Neuronal stem cell (in vitro differentiated cells): ENCODE data around the gene PTCH1.

Experiments used
- DNase-seq: peaks from one replicate; pipeline ENCODE4 v3.0.0-alpha.2; 2013; ENCODE audit warnings: low spot score
- H2AFZ ChIP-seq: one replicate; pipeline ENCODE4 v1.6.1; 2013; ENCODE audit warnings: mild to moderate bottlenecking, low read length, inconsistent platforms
- H2AK5ac ChIP-seq: 2 replicates; pipeline ENCODE4 v1.6.1; 2013; ENCODE audit warnings: low read depth, mild to moderate bottlenecking, inconsistent platforms, low read length, moderate library complexity, mixed read lengths
- H2BK120ac ChIP-seq: 2 replicates; pipeline ENCODE4 v1.6.1; 2013; ENCODE audit warnings: low read depth, mild to moderate bottlenecking, inconsistent platforms, low read length, moderate library complexity, mixed read lengths
- H2BK12ac ChIP-seq: one replicate; pipeline ENCODE4 v1.6.1; 2013; ENCODE audit warnings: low read length, inconsistent platforms
- H2BK15ac ChIP-seq: 2 replicates; pipeline ENCODE4 v1.6.1; 2013; ENCODE audit warnings: mild to moderate bottlenecking, low read length, inconsistent platforms, mixed read lengths
- H2BK5ac ChIP-seq: one replicate; pipeline ENCODE4 v1.6.1; 2013; ENCODE audit warnings: inconsistent platforms, mild to moderate bottlenecking, low read length, moderate library complexity
- H3K14ac ChIP-seq: one replicate; pipeline ENCODE4 v1.6.1; 2013; ENCODE audit warnings: low read length, inconsistent platforms
- H3K18ac ChIP-seq: 2 replicates; pipeline ENCODE4 v1.6.1; 2013; ENCODE audit warnings: low read length, inconsistent platforms
- H3K23ac ChIP-seq: 2 replicates; pipeline ENCODE4 v1.6.1; 2013; ENCODE audit warnings: low read depth, mild to moderate bottlenecking, mixed read lengths, low read length, inconsistent platforms; ENCODE audit not compliant: poor library complexity
- H3K27ac ChIP-seq: replicated peaks from 3 replicates; pipeline ENCODE4 v1.5.1; 2013; ENCODE audit warnings: low read length, inconsistent platforms
- H3K27me3 ChIP-seq, 3 experiments: 2 replicates each; pipeline ENCODE4 v1.6.1; 2013; ENCODE audit warnings: low read length in 3 of 3, mild to moderate bottlenecking in 2 of 3, inconsistent platforms in 1 of 3, low read depth in 1 of 3, mixed read lengths in 1 of 3, moderate library complexity in 1 of 3; ENCODE audit not compliant: control insufficient read depth in 3 of 3, insufficient read depth in 3 of 3
- H3K36me3 ChIP-seq, 2 donors: replicated peaks in 1 of 2; 2 replicates each; pipeline ENCODE4 v1.6.1; 2013; ENCODE audit warnings: low read length in 2 of 2; ENCODE audit not compliant: control insufficient read depth in 2 of 2, insufficient read depth in 2 of 2
- H3K4ac ChIP-seq: 2 replicates; pipeline ENCODE4 v1.6.1; 2013; ENCODE audit warnings: inconsistent platforms, mild to moderate bottlenecking, low read length, moderate library complexity
- H3K4me1 ChIP-seq, 2 donors: 1 replicate in 1 of 2; 2 replicates in 1 of 2; pipeline ENCODE4 v1.6.1; 2013; ENCODE audit warnings: low read length in 2 of 2, low read depth in 1 of 2; ENCODE audit not compliant: control insufficient read depth in 2 of 2, insufficient read depth in 1 of 2
- H3K4me2 ChIP-seq: one replicate; pipeline ENCODE4 v1.6.1; 2013; ENCODE audit warnings: mild to moderate bottlenecking, low read length, inconsistent platforms; ENCODE audit not compliant: insufficient read depth, poor library complexity, severe bottlenecking
- H3K4me3 ChIP-seq, 2 donors: 2 replicates each; pipeline ENCODE4 v1.5.1; 2013; ENCODE audit warnings: low read length in 2 of 2, mild to moderate bottlenecking in 2 of 2, inconsistent platforms in 1 of 2, moderate library complexity in 1 of 2
- H3K79me1 ChIP-seq: one replicate; pipeline ENCODE4 v1.6.1; 2013; ENCODE audit warnings: low read depth, mild to moderate bottlenecking, inconsistent platforms, low read length, moderate library complexity
- H3K9ac ChIP-seq: one replicate; pipeline ENCODE4 v1.6.1; 2013; ENCODE audit warnings: mild to moderate bottlenecking, low read depth, low read length, inconsistent platforms; ENCODE audit not compliant: poor library complexity
- H3K9me3 ChIP-seq, 2 donors: replicated peaks in 1 of 2; 2 replicates each; pipeline versions ENCODE3 to v1.6.1; 2013; ENCODE audit warnings: low read length in 2 of 2, mild to moderate bottlenecking in 2 of 2, inconsistent platforms in 1 of 2, low read depth in 1 of 2, mixed read lengths in 1 of 2, moderate library complexity in 1 of 2; ENCODE audit not compliant: control insufficient read depth in 2 of 2, insufficient read depth in 1 of 2
- H4K8ac ChIP-seq: one replicate; pipeline ENCODE4 v1.6.1; 2013; ENCODE audit warnings: low read depth, mild to moderate bottlenecking, inconsistent platforms, low read length, moderate library complexity
- H4K91ac ChIP-seq: one replicate; pipeline ENCODE4 v1.6.1; 2013; ENCODE audit warnings: low read length, low read depth, mild to moderate bottlenecking, inconsistent platforms; ENCODE audit not compliant: poor library complexity
- WGBS, 2 donors: extraction: QIAGEN DNeasy Blood & Tissue Kit; methylation state at CpG; one replicate each; pipeline ENCODE4 v1.1.7; 2013; ENCODE audit warnings: missing lambda C conversion rate in 2 of 2, mixed read lengths in 1 of 2; ENCODE audit not compliant: insufficient read length in 2 of 2, insufficient replicate concordance in 1 of 2; ENCODE audit errors: extremely low coverage in 2 of 2; 5-methylcytosine and 5-hydroxymethylcytosine counted together

Gene PTCH1

DNA sequence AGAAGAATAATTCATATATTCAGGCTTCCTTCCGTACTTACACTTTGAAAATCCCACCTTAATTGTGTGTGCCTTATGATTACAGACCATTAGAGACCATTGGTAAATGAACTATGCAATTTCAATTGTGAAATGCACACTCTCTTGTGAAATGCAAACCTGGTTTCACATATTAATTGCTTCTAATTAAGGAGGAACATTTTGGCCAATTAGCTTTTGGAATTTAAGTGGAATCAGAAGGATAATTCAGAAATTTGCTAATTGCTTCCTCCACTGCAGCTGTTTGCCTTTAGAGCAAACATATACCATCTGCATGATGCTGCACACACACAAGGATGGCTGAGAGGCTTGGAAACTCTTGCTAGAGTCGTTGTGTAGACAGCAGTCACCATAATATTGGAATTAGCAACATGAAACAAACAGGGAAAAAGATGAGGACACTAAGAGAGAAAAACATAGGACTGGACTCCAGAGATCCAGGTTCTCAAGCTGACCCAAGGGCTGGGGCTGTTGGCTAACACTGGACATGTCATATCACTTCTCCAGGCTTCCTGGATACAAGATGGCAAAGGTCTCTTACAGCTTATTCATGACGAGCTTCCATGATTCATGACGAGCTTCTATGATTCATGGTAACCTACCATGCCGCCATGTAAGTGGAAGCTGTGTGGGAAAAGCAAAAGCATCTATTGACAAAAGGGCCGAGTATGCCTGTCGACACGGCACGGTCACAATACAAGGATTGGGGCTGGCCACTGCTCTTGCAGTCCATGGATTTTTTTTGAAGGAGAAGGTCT is 78.0 kb downstream of the PTCH1 start:
- WGBS, 2 donors, result no CpG with 5 or more reads among the region's 9 CpGs
- no peak overlapping the region for H4K8ac ChIP-seq
- H3K4me2 ChIP-seq, result no peak overlapping the region
- H3K4ac ChIP-seq, result no peak overlapping the region
- H3K9me3 ChIP-seq, result peaks cover 0 to 3% of the 10 kb centered on the region in 2 donors
- no peak overlapping the region for H2AFZ ChIP-seq
- DNase-seq, result no peak
- no peak overlapping the region for H3K23ac ChIP-seq
- H3K27me3 ChIP-seq, result no peaks in the 10 kb centered on the region
- H3K36me3 ChIP-seq, result peaks cover 0 to 18% of the 10 kb centered on the region in 2 donors
- H2BK12ac ChIP-seq, result no peak overlapping the region
- no peaks in the 10 kb centered on the region for H3K79me1 ChIP-seq
- H2BK5ac ChIP-seq, result no peak overlapping the region
- H3K18ac ChIP-seq, result peak overlapping the region; percentile 9
- no peak overlapping the region for H3K14ac ChIP-seq
- no peak overlapping the region for H3K4me3 ChIP-seq
- no peak overlapping the region for H2BK120ac ChIP-seq
- no peak overlapping the region for H3K27ac ChIP-seq
- H3K9ac ChIP-seq, result no peak overlapping the region
- H2AK5ac ChIP-seq, result no peak overlapping the region
- peaks cover 0 to 4% of the 10 kb centered on the region in 2 donors for H3K4me1 ChIP-seq
- H2BK15ac ChIP-seq, result no peak overlapping the region
- no peak overlapping the region for H4K91ac ChIP-seq

DNA sequence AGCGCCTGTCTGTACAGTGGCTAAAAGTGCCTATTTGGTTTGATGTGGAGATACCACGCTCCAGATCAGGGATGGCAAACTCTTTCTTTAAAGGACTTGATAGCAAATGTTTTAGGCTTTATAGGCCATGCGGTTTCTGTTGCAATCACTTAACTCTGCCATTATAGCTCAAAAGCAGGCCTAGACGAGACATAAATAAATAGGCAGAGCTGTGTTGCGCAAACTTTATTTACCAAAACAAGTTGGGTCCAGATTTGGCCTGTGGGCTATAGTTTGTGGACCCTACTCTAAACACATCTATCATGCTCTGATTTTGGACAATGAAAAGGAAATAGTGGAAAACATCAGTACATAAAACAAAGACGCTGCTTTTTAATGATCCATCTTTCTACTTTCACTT is 79.2 kb downstream of the PTCH1 start:
- Histone ChIP-seq H3K36me3 (peaks cover 0 to 6% of the 10 kb centered on the region in 2 donors), H3K4me3 (no peak overlapping the region), H3K18ac (no peak overlapping the region), H4K8ac (no peak overlapping the region), H3K27ac (no peak overlapping the region), H3K9me3 (peaks cover 0 to 3% of the 10 kb centered on the region in 2 donors), H3K14ac (no peak overlapping the region), H3K79me1 (no peaks in the 10 kb centered on the region), H2AFZ (no peak overlapping the region), H2BK5ac (no peak overlapping the region), H4K91ac (no peak overlapping the region), H3K23ac (no peak overlapping the region), H3K9ac (no peak overlapping the region), H2AK5ac (no peak overlapping the region), H2BK15ac (no peak overlapping the region), H3K27me3 (no peaks in the 10 kb centered on the region), H3K4me1 (peaks cover 0 to 4% of the 10 kb centered on the region in 2 donors), H3K4me2 (no peak overlapping the region), H2BK12ac (no peak overlapping the region), H2BK120ac (no peak overlapping the region), H3K4ac (no peak overlapping the region)
- no CpG with 5 or more reads among the region's 6 CpGs for WGBS, 2 donors
- no peak for DNase-seq

DNA sequence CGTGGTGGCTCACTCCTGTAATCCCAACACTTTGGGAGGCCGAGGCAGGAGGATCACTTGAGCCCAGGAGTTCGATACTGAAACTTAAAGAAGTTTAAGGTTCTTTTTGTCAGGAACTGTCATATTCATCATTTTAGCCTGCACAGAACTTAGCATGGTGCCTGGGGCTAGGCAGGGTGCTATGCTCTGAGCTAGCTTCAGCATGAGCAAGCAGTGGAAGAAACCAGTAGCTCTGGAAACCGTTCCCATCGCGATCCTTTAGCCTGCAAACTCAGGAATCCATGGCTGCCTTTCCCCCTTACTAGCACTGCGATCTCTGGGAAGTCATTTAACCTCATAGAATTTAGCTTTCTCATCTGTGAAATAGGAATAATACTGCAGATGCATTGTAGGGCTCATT is 80.4 kb downstream of the PTCH1 start:
- no peak overlapping the region for H4K91ac ChIP-seq
- H3K4me2 ChIP-seq, result no peak overlapping the region
- H2BK120ac ChIP-seq, result no peak overlapping the region
- no peak overlapping the region for H3K9ac ChIP-seq
- DNase-seq, result no peak
- no peak overlapping the region for H3K27ac ChIP-seq
- no peaks in the 10 kb centered on the region for H3K36me3 ChIP-seq
- no peak overlapping the region for H3K18ac ChIP-seq
- no peaks in the 10 kb centered on the region for H3K27me3 ChIP-seq
- no peaks in the 10 kb centered on the region for H3K79me1 ChIP-seq
- no peak overlapping the region for H2BK5ac ChIP-seq
- no peak overlapping the region for H2BK15ac ChIP-seq
- H3K9me3 ChIP-seq, result peaks cover 0 to 5% of the 10 kb centered on the region in 2 donors
- H3K4me1 ChIP-seq, result peaks cover 0 to 4% of the 10 kb centered on the region in 2 donors
- H3K4me3 ChIP-seq, result no peak overlapping the region
- H3K4ac ChIP-seq, result no peak overlapping the region
- H4K8ac ChIP-seq, result no peak overlapping the region
- no CpG with 5 or more reads among the region's 7 CpGs for WGBS, 2 donors
- H2AK5ac ChIP-seq, result no peak overlapping the region
- no peak overlapping the region for H2BK12ac ChIP-seq
- no peak overlapping the region for H2AFZ ChIP-seq
- no peak overlapping the region for H3K23ac ChIP-seq
- no peak overlapping the region for H3K14ac ChIP-seq

DNA sequence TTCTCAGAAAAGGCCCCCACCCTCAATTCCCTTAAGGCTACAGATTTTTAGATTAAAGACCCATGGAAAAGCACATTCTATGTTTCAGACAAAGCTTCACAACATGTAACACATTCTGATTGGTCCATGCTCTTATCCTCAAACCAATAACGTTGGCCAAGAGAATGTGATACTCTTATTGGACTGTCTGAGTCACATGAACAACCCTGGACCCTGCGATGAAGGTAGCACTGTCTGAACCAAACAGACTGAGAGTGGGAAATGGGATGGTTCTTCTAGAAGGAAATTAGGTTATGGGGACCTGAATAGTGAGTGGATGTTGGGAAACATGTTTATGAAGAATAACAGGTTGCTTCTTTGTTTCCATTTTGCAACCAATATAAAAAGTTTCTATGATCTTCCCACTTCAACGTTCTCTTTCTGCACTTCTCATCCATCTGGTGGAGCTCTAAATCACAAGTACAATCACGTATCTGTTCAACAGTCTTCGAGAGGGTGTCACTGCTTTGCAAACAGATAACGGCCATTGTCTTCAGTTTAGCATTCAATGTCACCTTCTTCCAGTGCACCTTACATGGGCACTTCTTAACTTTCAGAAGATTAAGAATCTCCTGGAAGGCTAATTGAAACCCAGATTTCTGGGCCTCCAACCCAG is 81.6 kb downstream of the PTCH1 start:
- Histone ChIP-seq H3K23ac (no peak overlapping the region), H3K9me3 (peaks cover 2 to 7% of the 10 kb centered on the region in 2 donors), H4K91ac (no peak overlapping the region), H3K4me3 (no peak overlapping the region), H3K27me3 (no peaks in the 10 kb centered on the region), H3K18ac (no peak overlapping the region), H2BK12ac (no peak overlapping the region), H3K27ac (no peak overlapping the region), H3K4me2 (no peak overlapping the region), H3K14ac (no peak overlapping the region), H3K9ac (no peak overlapping the region), H2BK120ac (no peak overlapping the region), H2AFZ (no peak overlapping the region), H3K36me3 (no peaks in the 10 kb centered on the region), H3K79me1 (no peaks in the 10 kb centered on the region), H3K4ac (no peak overlapping the region), H4K8ac (no peak overlapping the region), H2AK5ac (no peak overlapping the region), H2BK5ac (no peak overlapping the region), H2BK15ac (no peak overlapping the region), H3K4me1 (peaks cover 0 to 2% of the 10 kb centered on the region in 2 donors)
- no peak for DNase-seq
- WGBS, 2 donors, result no CpG with 5 or more reads among the region's 6 CpGs
